ENCODE data around the gene THOC6.

Gene THOC6

DNA sequence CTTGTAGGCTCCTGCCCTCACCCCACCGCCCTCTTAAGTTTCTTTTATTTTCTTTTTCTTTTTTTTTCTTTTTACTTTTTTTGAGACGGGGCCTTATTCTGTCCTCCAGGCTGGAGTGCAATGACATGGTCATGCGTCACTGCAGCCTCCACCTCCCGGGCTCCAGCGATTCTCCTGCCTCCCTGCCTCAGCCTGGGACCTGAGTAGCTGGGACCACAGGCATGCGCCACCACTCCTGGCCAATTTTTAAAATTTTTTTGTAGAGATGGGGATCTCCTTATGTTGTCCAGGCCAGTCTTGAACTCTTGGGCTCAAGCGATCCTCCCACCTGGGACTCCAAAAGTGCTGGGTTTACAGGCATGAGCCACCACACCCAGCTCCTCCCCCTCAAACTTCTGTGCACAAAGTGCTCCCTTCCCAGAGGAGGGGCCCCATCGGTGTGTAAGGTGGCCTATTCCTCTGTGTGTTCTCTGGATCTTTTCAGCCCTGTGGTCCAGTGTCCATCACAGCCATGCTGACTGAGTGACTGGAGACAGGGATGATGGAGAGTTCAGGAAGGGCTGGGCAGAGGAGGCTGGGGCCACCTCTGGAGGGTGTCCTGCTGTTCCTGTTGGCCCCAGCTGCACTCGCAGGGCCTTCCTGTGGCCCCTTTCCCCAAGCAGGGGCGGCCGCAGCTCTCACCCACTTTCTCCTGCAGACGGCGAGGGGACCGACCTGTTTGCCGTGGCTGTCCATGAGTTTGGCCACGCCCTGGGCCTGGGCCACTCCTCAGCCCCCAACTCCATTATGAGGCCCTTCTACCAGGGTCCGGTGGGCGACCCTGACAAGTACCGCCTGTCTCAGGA, 32.7 kb downstream of the THOC6 start:
- Histone ChIP-seq H3K4me3 (ENCODE audit: low read depth, low read length) (no peak overlapping the region), H3K36me3 (ENCODE audit: control insufficient read depth in 2 of 2, insufficient read depth in 1 of 2, low read length in 2 of 2) (peaks cover 0 to 21% of the 10 kb centered on the region in 2 experiments; a peak in 2 of 3 replicates), H3K4me1 (ENCODE audit: control insufficient read depth, insufficient read depth, low read length) (peaks cover 3% of the 10 kb centered on the region), H3K27ac (ENCODE audit: extremely low read depth, low read depth, low read length) (no peak overlapping the region), H3K9me3 (ENCODE audit: control insufficient read depth, insufficient read depth, low read depth, low read length) (no peaks in the 10 kb centered on the region)
- ChIA-PET CTCF (interaction anchor here (0.8 to 5.3 kb wide), 2 partner anchors 11 to 24 kb away, joined by 3 to 39 read pairs; no protein-coding TSS in a partner anchor), POLR2A (interaction anchor here (0.6 to 1.1 kb wide), 4 partner anchors 9 to 78 kb away, joined by 3 to 9 read pairs (median 3); partner anchors contain the start of genes HCFC1R1, IL32 and ZNF213)
- TF ChIP-seq ZNF548 (tag by site-specific recombination; IDR thresholded peaks at IDR 0.05), result no peak
- no peak for TF ChIP-seq ZNF510 (tag by site-specific recombination; IDR thresholded peaks at IDR 0.05; ENCODE audit: insufficient replicate concordance)
- no peak for TF ChIP-seq SP7 (tag by site-specific recombination; IDR thresholded peaks at IDR 0.05)
- no peak for TF ChIP-seq MEIS1 (CRISPR knock-in tag; IDR thresholded peaks at IDR 0.05; ENCODE audit: borderline replicate concordance)
- no peak for TF ChIP-seq ZNF501 (tag by site-specific recombination; IDR thresholded peaks at IDR 0.05)
- TF ChIP-seq PRDM1 (tag by site-specific recombination; IDR thresholded peaks at IDR 0.05), result peak; percentile 27; the same call in 1 of the 2 replicates
- no peak for TF ChIP-seq KLF1 (tag by site-specific recombination; IDR thresholded peaks at IDR 0.05)
- no peak for TF ChIP-seq PRDM2 (tag by site-specific recombination; IDR thresholded peaks at IDR 0.05; ENCODE audit: borderline replicate concordance)
- TF ChIP-seq KLF16 (tag by site-specific recombination; IDR thresholded peaks at IDR 0.05), result no peak
- TF ChIP-seq, protein P1, sequence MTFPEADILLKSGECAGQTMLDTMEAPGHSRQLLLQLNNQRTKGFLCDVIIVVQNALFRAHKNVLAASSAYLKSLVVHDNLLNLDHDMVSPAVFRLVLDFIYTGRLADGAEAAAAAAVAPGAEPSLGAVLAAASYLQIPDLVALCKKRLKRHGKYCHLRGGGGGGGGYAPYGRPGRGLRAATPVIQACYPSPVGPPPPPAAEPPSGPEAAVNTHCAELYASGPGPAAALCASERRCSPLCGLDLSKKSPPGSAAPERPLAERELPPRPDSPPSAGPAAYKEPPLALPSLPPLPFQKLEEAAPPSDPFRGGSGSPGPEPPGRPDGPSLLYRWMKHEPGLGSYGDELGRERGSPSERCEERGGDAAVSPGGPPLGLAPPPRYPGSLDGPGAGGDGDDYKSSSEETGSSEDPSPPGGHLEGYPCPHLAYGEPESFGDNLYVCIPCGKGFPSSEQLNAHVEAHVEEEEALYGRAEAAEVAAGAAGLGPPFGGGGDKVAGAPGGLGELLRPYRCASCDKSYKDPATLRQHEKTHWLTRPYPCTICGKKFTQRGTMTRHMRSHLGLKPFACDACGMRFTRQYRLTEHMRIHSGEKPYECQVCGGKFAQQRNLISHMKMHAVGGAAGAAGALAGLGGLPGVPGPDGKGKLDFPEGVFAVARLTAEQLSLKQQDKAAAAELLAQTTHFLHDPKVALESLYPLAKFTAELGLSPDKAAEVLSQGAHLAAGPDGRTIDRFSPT (tag by site-specific recombination; IDR thresholded peaks at IDR 0.05), result no peak
- TF ChIP-seq ZNF155 (tag by site-specific recombination; IDR thresholded peaks at IDR 0.05), result no peak
- no peak for TF ChIP-seq ZNF354C (tag by site-specific recombination; IDR thresholded peaks at IDR 0.05; ENCODE audit: borderline replicate concordance, low read depth)
- TF ChIP-seq, protein P2, sequence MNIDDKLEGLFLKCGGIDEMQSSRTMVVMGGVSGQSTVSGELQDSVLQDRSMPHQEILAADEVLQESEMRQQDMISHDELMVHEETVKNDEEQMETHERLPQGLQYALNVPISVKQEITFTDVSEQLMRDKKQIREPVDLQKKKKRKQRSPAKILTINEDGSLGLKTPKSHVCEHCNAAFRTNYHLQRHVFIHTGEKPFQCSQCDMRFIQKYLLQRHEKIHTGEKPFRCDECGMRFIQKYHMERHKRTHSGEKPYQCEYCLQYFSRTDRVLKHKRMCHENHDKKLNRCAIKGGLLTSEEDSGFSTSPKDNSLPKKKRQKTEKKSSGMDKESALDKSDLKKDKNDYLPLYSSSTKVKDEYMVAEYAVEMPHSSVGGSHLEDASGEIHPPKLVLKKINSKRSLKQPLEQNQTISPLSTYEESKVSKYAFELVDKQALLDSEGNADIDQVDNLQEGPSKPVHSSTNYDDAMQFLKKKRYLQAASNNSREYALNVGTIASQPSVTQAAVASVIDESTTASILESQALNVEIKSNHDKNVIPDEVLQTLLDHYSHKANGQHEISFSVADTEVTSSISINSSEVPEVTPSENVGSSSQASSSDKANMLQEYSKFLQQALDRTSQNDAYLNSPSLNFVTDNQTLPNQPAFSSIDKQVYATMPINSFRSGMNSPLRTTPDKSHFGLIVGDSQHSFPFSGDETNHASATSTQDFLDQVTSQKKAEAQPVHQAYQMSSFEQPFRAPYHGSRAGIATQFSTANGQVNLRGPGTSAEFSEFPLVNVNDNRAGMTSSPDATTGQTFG (tag by site-specific recombination; IDR thresholded peaks at IDR 0.05; ENCODE audit: borderline replicate concordance), result no peak
- no peak for TF ChIP-seq REST (tag by site-specific recombination; IDR thresholded peaks at IDR 0.05)
- TF ChIP-seq EGR2 (tag by site-specific recombination; IDR thresholded peaks at IDR 0.05; ENCODE audit: low read depth), result peak; percentile 11; the same call in 1 of the 2 replicates
- TF ChIP-seq ZSCAN23 (tag by site-specific recombination; IDR thresholded peaks at IDR 0.05), result no peak
- peak; percentile 39 for TF ChIP-seq PRDM10 (tag by site-specific recombination; IDR thresholded peaks at IDR 0.05)
- TF ChIP-seq ZNF23 (tag by site-specific recombination; IDR thresholded peaks at IDR 0.05; ENCODE audit: borderline replicate concordance), result no peak

Data from HEK293 (cell line).